Pancreas (tissue), 10 donors: ENCODE results near the gene EFCAB13. TPM values are rescaled to one million over a fixed set of nuclear protein-coding genes. Genes with fewer than 3 reads are reported as not detected.
A peak's percentile ranks its signal among the peaks of the same experiment; 100 is the strongest.

Experiments used
- ATAC-seq, 4 donors: fragments of 200-7000 bp; cut with Tn5 transposase; one replicate each; pipeline versions ENCODE4 v1.8.0 to v1.9.1; 2020; ENCODE audit warnings: mild to moderate bottlenecking in 4 of 4, moderate library complexity in 4 of 4
- DNase-seq, 6 donors: peaks; one replicate each; pipeline ENCODE4 v3.0.0-alpha.2; 2020
- FAIRE-seq: peaks from 2 replicates; lab custom pipeline; 2012; peaks lifted over from hg19 to GRCh38; lab: Jason Lieb, UNC
- H3K27ac ChIP-seq, 4 donors: fragments of 200-600 bp; sonication (generic); 1 replicate in 3 of 4; 2 replicates in 1 of 4; pipeline versions ENCODE4 v1.5.0 to v1.8.0; 2020
- H3K27me3 ChIP-seq, 4 donors: fragments of 200-600 bp; one replicate each; pipeline ENCODE4 v1.8.0; 2021
- H3K36me3 ChIP-seq, 3 donors: fragments of 200-600 bp; sonication (generic) in 1 of 3; one replicate each; pipeline versions ENCODE4 v1.5.0 to v1.8.0; 2020 to 2021
- H3K4me1 ChIP-seq, 3 donors: fragments of 200-600 bp; one replicate each; pipeline ENCODE4 v1.8.0; 2021
- H3K4me3 ChIP-seq, 4 donors: fragments of 200-600 bp; sonication (generic) in 2 of 4; one replicate each; pipeline versions ENCODE4 v1.5.0 to v1.8.0; 2020 to 2021
- H3K9me3 ChIP-seq, 4 donors: fragments of 200-600 bp; one replicate each; pipeline ENCODE4 v1.8.0; 2021
- WGBS, 2 donors: extraction: QIAGEN DNeasy Blood & Tissue Kit; methylation state at CpG; one replicate each; pipeline ENCODE4 v1.1.7; 2013; 5-methylcytosine and 5-hydroxymethylcytosine counted together
- intact Hi-C, 3 donors: fragments of 100-400 bp; cut with DNase I; formaldehyde crosslinking; loops; one replicate each; pipeline versions ENCODE4 v1.11.1 to v1.14.2; 2022
- polyA plus RNA-seq, 2 donors: library from polyadenylated mRNA; stranded (reverse); fragments of 200-250 nt; gene quantifications; one replicate each; pipeline ENCODE4 v1.2.3, GENCODE V29; 2013
- total RNA-seq, 6 donors: library from RNA; stranded (reverse); fragmentation: NEBNext Ultra II Directional in 4 of 6; extraction: Animal tissue kit (Norgen Biotek cat#: 25700) in 4 of 6; gene quantifications; one replicate each; pipeline versions ENCODE4 v1.2.1 to v1.2.4, GENCODE V29; 2021 to 2023
- TF ChIP-seq, protein P1 (sequence below), 4 donors: fragments of 200-600 bp; sonication (generic) in 3 of 4; IDR thresholded peaks; one replicate each; pipeline versions ENCODE4 v1.5.0 to v1.8.0; 2021; ENCODE audit warnings: antibody characterized with exemption in 4 of 4
- donor health status: healthy with polysubstance abuse.
- donor health status: DM: no; HTN: no; CAD: no; lungs with moderate emphysema.
- donor health status: DM: no; HTN: no; CAD: no.
- donor health status: control.
- donor health status: control.
- donor health status: Bipolar disorder and iron deficiency.
- donor health status: DM: yes; HTN: yes; CAD: no.
- donor health status: DM: no; HTN: no; CAD: no.
- donor health status: DM: no; HTN: no; CAD: no.
- donor health status: DM: yes; HTN: yes; CAD: no.

The EFCAB13 gene, protein sequence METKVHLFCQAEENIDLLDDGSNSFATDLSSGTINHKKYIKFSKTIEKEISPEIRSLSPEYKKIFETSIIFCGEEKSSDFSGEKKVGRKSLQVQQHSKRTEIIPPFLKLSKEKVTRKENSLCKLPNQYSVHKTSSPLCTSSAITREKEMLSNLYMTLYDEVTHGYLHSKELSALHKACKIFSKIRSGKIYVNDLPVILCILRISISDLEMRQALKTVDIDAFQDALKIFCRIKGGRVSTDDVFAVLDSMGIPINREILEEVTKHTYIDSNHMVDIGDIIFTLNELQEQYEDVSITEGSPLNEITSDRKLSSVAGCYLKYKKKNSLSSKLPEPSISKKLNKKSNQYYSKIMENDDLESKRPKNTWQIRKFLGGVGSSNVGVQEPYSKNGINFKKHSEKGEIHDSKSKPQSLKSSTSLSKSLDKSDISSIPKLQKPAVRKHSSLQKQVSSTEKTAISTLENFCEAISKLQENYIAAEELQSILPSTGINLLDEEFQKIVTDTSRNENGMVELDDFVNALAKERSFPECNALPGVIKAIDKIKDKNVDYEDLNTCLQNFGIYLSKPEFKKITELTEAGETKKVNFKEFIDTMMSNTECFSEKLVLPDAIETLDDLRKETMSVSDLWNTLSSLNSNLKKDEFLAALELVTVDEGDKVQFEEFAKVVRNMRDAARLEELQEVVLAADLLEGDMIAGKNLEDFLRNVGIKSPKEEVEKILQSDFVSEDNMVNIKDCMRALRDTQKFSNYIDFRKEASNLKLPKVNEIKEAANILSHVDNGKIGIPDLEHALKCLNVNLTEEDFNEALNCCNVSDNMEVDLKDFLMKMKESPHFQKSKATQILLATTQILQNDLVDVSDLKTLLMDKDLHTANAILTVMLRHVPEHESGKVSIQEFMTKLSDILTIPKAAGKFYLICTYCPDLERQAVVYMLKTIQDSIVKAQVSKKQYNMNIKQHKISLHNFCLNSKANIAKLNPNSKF
- 1 to 10 TPM in 5 of 6 donors, under 1 TPM in 1; 0.82 to 6.7 (median 2.6) TPM for total RNA-seq
- polyA plus RNA-seq = 1 to 10 TPM in 1 of 2 donors, under 1 TPM in 1; 0.46 to 1.2 TPM

DNA sequence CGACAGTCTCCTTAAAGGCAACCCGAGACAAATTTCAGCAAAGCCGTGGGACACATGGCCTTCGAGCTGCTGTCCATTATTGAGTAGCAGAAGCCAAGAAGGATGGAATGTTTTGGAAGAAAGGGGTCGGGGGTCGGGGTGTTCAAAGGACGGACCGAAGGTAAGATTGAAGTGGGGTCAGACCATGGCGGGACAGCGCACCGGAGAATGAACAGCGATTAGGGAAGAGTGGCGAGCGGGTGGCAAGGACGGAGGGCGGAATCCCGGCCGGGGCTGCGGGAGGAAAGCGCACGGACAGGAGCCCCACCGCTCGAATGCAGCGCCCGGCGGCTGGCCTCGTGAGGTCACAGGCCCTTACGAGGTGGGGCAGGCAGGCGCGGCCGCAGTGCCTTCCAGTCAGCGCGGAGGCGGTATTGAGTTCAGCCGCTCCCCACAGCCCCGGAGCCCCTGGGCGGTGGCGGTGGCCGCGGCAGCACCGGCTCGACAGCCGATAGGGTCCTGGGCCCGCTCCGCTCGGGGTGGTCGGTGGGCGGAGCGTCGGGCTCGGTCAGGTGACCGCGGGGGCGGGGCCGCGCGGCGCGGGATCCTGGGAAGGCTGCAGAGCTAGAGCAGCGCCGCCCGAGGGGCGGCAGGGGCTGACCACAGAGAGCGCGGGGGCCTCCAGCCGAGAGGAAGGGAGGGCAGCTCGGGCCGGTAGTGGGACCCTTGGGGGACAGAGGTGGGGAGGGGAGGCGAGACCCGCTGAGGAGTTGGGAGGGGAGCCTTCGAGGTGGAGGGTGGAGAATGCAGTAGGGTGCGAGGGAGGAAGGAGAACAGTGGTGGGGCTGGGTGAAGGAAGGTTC lies at the start of gene EFCAB13:
Gene EFCAB13, plus strand, starts transcription at position 574 of the 842 bp plus-strand sequence. CDS start 4,399 bp downstream, outside the sequence.
- 1% methylated on average over 64 to 72 of the region's 72 CpGs for WGBS, 2 donors
- intact Hi-C loops = no loop called here
- peak; percentile 81 to 95 (median 90) for DNase-seq
- Histone ChIP-seq H3K9me3 (no peaks in the 10 kb centered on the region), H3K27me3 (no peaks in the 10 kb centered on the region), H3K4me3 (peak within 1 kb of the TSS; percentile 47 to 69 (median 53)), H3K4me1 (peaks cover 0 to 4% (median 0%) of the 10 kb centered on the region in 3 donors), H3K27ac (peak within 1 kb of the TSS; percentile 76 to 91 (median 84)), H3K36me3 (no peaks in the 10 kb centered on the region)
- TF ChIP-seq, protein P1, sequence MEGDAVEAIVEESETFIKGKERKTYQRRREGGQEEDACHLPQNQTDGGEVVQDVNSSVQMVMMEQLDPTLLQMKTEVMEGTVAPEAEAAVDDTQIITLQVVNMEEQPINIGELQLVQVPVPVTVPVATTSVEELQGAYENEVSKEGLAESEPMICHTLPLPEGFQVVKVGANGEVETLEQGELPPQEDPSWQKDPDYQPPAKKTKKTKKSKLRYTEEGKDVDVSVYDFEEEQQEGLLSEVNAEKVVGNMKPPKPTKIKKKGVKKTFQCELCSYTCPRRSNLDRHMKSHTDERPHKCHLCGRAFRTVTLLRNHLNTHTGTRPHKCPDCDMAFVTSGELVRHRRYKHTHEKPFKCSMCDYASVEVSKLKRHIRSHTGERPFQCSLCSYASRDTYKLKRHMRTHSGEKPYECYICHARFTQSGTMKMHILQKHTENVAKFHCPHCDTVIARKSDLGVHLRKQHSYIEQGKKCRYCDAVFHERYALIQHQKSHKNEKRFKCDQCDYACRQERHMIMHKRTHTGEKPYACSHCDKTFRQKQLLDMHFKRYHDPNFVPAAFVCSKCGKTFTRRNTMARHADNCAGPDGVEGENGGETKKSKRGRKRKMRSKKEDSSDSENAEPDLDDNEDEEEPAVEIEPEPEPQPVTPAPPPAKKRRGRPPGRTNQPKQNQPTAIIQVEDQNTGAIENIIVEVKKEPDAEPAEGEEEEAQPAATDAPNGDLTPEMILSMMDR (IDR thresholded peaks at IDR 0.05) = no peak
- FAIRE-seq = no peak
- peak; percentile 96 to 99 (median 97) for ATAC-seq

DNA sequence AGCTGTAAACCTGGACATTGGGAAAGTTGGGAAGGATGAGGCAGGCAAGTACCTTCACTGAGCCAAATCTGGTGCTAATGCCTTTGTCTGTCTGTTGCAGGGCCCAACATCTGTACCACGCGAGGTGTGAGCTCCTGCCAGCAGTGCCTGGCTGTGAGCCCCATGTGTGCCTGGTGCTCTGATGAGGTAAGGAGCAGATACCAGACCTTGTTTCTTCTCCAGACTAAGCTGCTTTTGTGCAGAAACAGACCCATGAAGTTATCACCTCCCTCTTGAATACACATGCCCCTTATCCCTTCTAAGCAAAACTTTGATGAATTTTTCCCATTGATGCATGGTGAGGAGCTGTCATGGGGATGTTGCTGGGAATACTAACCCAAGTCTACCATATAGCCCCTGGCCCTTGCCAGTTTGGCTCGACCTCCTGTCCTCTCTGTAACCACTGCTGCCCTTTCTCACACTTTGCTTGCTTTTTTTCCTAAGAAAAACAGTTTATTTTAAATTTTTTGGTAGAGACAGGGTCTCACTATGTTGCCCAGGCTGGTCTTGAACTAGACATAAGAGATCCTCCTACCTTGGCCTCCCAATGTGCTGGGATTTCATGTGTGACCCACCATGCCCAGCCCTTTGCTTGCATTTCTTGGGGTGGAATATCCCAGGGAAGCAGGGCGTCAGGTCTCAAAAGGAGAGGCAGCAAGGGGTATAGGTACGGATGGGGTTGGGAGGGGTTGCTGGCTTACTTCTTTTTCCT lies 49.3 kb upstream of the EFCAB13 start:
- intact Hi-C loops = no loop called here
- H3K27me3 ChIP-seq = no peaks in the 10 kb centered on the region
- H3K36me3 ChIP-seq = no peaks in the 10 kb centered on the region
- no peak for ATAC-seq
- no peak for DNase-seq
- TF ChIP-seq, protein P1 (IDR thresholded peaks at IDR 0.05) = no peak
- 85 to 90% methylated on average over 5 of the region's 5 CpGs for WGBS, 2 donors
- H3K27ac ChIP-seq = no peak overlapping the region
- H3K9me3 ChIP-seq = no peaks in the 10 kb centered on the region
- FAIRE-seq = no peak
- no peak overlapping the region for H3K4me3 ChIP-seq
- H3K4me1 ChIP-seq = peaks cover 5 to 21% (median 11%) of the 10 kb centered on the region in 3 donors

DNA sequence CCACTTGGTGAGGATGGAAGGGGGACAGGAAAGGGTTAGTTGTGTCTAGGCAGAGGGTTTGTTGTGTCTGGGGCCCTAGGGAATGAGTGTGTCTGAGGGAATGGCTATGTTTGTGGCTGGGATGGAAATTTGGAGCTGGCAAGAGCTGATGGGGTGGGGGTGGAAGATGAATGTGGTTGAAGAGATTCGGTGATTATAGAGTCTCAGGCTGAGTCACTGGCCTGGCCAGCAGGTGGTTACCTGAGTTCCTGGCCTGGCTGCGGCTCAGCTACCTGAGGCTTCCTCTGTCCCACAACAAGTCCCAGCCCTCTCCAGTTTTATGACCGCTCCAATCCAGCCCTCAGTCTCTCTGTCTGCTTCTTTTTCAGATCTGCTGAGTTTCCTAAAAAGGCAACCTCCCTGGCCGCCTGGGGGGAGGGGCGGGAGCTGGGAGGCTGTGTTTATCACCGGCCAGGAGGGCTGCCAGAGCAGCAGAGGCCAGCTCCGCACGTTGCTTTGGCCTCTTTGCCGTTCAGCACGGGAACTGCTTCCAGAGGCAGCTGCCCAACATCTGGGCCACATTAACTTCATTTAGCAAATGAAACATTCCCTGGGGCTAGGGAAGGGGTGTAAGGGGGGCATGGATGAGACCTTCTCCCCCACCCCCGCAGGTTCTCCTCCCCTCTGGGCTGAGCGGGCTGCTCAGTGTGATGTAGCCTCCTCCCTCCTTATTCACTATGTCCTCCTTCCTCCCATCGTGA lies 48.3 kb upstream of the EFCAB13 start:
- no peaks in the 10 kb centered on the region for H3K36me3 ChIP-seq
- ATAC-seq (peak; percentile 53 to 68 (median 60)), FAIRE-seq (no peak), DNase-seq (peak; percentile 42 to 75 (median 54))
- peak overlapping the region in 2 of 4 donors; percentile 35 to 36 for H3K27ac ChIP-seq
- no peaks in the 10 kb centered on the region for H3K9me3 ChIP-seq
- H3K4me1 ChIP-seq = peaks cover 5 to 21% (median 11%) of the 10 kb centered on the region in 3 donors
- 26 to 29% methylated on average over 13 of the region's 13 CpGs for WGBS, 2 donors
- TF ChIP-seq, protein P1 (IDR thresholded peaks at IDR 0.05) = no peak
- intact Hi-C loops = no loop called here
- no peaks in the 10 kb centered on the region for H3K27me3 ChIP-seq
- no peak overlapping the region for H3K4me3 ChIP-seq
